ENCODE data around the gene BCAS3. TPM values are rescaled to one million over a fixed set of nuclear protein-coding genes. Genes with fewer than 3 reads are reported as not detected.
"Not testable (repeated sequence)": the region's sequence is repeated elsewhere in the genome, so short reads cannot be mapped to it uniquely, and the experiment has no call there.

BCAS3 gene
- polyA plus RNA-seq, 6 donors from 2014 or later = 22.0 to 38.9 (median 24.5) TPM

- peaks cover 60 to 80% (median 76%) of the 10 kb centered on the region in 3 donors for H3K27me3 Mint-ChIP-seq
- H3K36me3 Mint-ChIP-seq = peaks cover 7 to 51% of the 10 kb centered on the region in 2 donors
- H3K4me1 Mint-ChIP-seq = no peaks in the 10 kb centered on the region
- ATAC-seq (ENCODE audit: low read depth in 2 of 2) (no peak), DNase-seq (no peak)
- H3K27ac Mint-ChIP-seq = no peak overlapping the region
- H3K4me3 Mint-ChIP-seq = no peak overlapping the region
- H3K9me3 Mint-ChIP-seq = peaks cover 19 to 61% (median 37%) of the 10 kb centered on the region in 7 donors
These were observed 758.6 kb downstream of the BCAS3 start for GRCh38 chr17:61436273-61436672.

GRCh38 chr17:61436995-61437704 is 759.5 kb downstream of the BCAS3 start:
- ATAC-seq (ENCODE audit: low read depth in 2 of 2) (no peak), DNase-seq (no peak)
- Mint-ChIP-seq H3K4me3 (no peak overlapping the region), H3K27me3 (peaks cover 60 to 81% (median 76%) of the 10 kb centered on the region in 3 donors), H3K4me1 (no peaks in the 10 kb centered on the region), H3K27ac (no peak overlapping the region), H3K9me3 (peaks cover 19 to 65% (median 37%) of the 10 kb centered on the region in 7 donors), H3K36me3 (peaks cover 7 to 51% of the 10 kb centered on the region in 2 donors)

- H3K36me3 Mint-ChIP-seq = peaks cover 7 to 35% of the 10 kb centered on the region in 2 donors
- no peak overlapping the region for H3K27ac Mint-ChIP-seq
- H3K9me3 Mint-ChIP-seq = peaks cover 16 to 50% (median 25%) of the 10 kb centered on the region in 7 donors
- peaks cover 55 to 82% (median 79%) of the 10 kb centered on the region in 3 donors for H3K27me3 Mint-ChIP-seq
- ATAC-seq (ENCODE audit: low read depth in 2 of 2) = no peak
- DNase-seq = no peak
- no peaks in the 10 kb centered on the region for H3K4me1 Mint-ChIP-seq
- H3K4me3 Mint-ChIP-seq = no peak overlapping the region
These were observed 763.0 kb downstream of the BCAS3 start for GRCh38 chr17:61440697-61441096.

- not testable (repeated sequence) for ATAC-seq (ENCODE audit: low read depth in 2 of 2); H3K27ac Mint-ChIP-seq; H3K4me3 Mint-ChIP-seq; H3K4me1 Mint-ChIP-seq; DNase-seq
- Mint-ChIP-seq H3K9me3 (peaks cover 10 to 42% (median 19%) of the 10 kb centered on the region in 7 donors), H3K36me3 (peaks cover 7 to 35% of the 10 kb centered on the region in 2 donors), H3K27me3 (peaks cover 56 to 87% (median 79%) of the 10 kb centered on the region in 3 donors)
These were observed 763.9 kb downstream of the BCAS3 start for GRCh38 chr17:61441507-61441906.

- Mint-ChIP-seq H3K4me1 (no peaks in the 10 kb centered on the region), H3K27ac (no peak overlapping the region), H3K9me3 (peaks cover 7 to 34% (median 15%) of the 10 kb centered on the region in 7 donors), H3K27me3 (peaks cover 57 to 88% (median 80%) of the 10 kb centered on the region in 3 donors), H3K4me3 (no peak overlapping the region), H3K36me3 (peaks cover 3 to 29% of the 10 kb centered on the region in 2 donors)
- DNase-seq (no peak), ATAC-seq (ENCODE audit: low read depth in 2 of 2) (no peak)
These were observed 764.6 kb downstream of the BCAS3 start for GRCh38 chr17:61442136-61442775.

Other genes with a start within 250 kb of the BCAS3 start
- 10 to 100 TPM; 17.1 to 31.5 (median 27.3) TPM for gene APPBP2, start 151.6 kb upstream of the BCAS3 start, polyA plus RNA-seq (ENCODE audit: low read depth in 6 of 6)
- 10 to 100 TPM; 10.1 to 21.4 (median 12.6) TPM for gene PPM1D, start 77.7 kb upstream of the BCAS3 start, polyA plus RNA-seq (ENCODE audit: low read depth in 6 of 6)